GM11168 (cell line): Measurements from ENCODE around the gene NR3C1.

Experiments used
- in situ Hi-C: fragments of 300-500 bp; cut with MboI; formaldehyde crosslinking; loops from one replicate; pipeline ENCODE4 v1.12.0; 2022; ENCODE audit warnings: low sequenced_read_pairs; ENCODE audit not compliant: unreplicated experiment

The NR3C1 gene

DNA sequence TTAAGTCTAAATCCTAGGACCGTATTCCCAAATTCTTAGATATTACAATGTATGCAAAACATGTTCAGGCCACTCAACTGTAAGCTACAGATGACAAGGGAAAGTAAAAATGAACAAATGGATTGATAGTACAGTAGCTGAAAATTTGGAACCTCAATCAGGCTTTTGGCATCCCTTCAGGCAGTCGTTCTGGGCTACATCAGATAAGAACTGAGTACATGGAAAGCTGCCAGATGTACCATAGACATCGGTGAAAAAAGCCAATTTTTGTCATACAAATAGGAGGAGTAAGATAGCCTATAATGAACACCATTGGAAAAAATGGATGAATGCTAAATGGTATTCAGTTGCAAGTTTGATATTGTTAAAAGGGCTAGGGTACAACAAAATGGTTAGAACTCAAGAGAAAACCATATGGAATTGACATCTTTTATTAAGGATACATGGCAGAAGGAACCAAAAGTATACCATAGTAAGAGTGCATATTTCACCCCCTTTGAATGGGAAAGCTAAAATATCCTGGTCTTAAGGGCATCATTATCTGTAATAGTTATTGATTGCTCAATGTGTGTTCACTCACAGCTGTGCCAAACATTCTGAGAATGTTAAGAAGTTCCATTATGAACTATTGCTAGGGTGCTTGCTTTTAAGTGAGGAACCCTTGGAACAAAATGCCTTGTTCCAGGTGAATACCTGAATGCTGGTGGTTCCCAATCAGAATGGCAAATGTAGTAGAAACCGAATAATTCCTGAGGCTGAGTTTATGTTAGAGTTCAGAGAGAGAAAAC is 86.4 kb downstream of the NR3C1 start:
- in situ Hi-C loops, result no loop called here

DNA sequence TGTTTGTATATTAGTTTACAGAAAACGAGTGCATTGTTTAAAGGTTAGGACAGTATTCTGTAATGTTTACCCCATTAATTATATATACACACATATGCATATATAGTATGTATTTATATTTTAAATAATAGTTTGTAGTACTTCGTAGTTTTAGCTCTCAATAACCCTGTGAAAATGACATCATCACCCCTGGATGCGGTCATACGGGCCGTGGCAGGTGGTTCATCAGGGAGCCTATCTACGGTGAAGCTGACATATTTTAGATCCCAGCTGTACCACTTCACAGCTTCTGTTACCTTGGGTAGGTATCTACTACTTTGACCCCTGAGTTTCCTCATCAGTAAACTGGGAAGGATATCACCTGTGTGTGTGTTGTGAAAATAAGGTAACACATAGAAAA is 87.1 kb downstream of the NR3C1 start:
- in situ Hi-C loops, result no loop called here

DNA sequence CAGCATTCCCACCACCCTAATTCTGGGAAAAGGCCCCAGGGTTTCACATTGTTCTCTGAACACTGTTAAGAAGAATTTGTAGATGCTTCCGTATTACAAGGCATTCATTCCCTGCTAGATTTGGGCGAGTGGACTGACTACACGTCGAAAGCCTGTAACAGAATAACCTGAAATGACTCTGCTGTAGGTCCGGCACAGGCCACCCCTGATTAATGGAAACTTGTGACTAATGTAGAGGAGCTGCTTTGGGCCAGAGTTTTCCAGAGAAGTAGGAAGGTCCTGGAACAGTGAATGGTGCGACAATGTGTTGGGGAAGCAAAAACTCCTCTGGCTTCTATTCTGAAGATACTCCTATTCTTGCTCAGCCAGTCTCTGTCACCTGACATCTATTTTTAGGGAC is 87.6 kb downstream of the NR3C1 start:
- in situ Hi-C loops, result no loop called here

DNA sequence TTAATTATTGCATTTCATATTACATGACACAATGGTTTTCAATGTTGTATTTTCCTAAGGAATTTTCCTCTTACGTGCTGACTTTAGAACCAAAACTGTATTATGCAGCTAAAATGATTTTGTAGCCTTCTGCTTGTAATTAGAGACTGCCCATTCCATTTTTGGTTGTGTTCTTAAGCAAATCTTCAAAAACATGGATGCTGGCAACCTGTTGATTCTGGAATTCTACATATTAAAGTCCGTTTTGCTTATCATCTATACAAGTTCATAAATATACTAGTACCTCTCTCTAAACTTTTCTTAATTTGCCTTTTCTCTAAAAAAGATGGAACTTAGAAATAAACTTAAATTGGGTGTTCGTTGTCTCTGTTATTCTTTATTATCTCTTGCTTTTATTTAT is 88.3 kb downstream of the NR3C1 start:
- in situ Hi-C loops, result no loop called here

DNA sequence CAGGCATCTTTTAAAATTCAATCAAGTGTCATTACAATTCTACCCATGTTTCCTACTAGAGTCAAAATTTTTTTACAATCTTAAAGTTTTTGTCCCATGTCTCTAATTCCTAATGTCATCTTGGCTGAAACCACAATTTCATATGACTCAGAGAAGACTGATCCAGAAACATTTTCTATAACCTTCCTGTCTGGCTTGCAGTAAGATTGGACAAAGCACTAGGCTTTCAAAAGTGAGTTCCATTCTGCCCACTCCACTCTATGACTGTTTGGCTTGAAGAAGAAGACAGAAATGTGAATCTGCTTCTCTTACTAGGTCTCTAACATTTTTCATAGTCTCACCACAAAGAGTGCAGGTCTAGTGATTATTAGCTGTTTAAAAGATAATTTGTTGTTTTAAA is 88.8 kb downstream of the NR3C1 start:
- in situ Hi-C loops, result no loop called here

DNA sequence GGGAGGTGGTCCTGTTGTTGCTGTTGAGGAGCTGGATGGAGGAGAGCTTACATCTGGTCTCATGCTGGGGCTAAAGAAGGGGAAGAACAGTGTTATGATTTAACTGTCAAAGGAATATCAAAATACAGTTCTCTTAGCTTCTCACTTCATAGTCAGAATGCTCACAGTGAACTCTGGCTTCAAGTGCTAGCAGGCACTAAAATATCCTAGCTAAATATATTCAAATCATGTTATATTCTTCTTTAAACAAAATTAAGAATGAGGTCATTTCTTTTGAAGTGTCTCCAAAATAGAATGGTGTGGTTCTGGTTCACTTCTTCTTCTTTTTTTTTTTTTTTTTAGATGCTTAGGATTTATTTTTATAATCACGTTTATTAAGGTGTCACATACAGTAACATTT is 89.4 kb downstream of the NR3C1 start:
- in situ Hi-C loops, result no loop called here

DNA sequence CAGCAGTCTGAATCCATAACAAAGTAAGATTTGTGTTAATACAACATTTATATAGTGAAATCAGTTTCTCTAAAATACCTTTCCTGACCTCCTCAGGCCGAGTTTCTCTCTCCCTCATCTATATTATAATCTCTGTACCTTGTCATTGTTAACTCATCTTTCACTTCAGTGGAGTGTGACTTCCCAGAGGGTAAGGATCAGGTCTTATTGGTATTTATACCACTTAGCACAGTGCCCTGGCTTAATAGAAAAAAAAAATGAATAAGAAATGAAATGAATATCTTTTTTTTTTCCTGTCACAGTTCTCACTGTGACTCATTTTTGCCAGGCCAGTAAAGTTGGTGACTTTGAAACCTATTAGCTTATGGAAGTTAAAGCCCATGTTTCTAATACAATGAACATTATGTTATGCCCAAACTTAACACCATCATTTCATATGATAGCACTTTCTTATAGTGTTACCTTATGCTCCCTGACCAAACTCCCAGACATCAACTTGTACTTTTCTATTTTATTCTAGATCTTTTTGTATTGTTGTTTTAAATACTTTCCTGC is 90.1 kb downstream of the NR3C1 start:
- in situ Hi-C loops, result no loop called here

DNA sequence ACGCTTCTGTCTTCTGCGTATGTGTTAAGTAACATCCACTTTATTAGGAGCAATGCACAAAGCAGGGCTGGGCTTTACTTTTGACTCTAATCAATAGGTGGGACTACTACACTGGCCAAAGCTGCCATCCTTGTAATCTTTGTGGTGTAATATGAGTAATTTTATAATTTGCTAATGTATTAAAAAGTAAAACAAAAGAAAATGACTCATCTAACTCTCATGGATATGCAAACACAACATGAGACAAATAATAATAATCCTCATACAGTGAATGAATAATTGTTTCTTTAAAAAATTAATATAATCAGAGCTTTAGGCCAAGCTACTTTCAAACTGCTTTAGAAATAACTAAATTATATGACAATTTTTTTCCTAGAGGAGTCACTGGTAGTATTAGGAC is 90.7 kb downstream of the NR3C1 start:
- in situ Hi-C loops, result no loop called here

DNA sequence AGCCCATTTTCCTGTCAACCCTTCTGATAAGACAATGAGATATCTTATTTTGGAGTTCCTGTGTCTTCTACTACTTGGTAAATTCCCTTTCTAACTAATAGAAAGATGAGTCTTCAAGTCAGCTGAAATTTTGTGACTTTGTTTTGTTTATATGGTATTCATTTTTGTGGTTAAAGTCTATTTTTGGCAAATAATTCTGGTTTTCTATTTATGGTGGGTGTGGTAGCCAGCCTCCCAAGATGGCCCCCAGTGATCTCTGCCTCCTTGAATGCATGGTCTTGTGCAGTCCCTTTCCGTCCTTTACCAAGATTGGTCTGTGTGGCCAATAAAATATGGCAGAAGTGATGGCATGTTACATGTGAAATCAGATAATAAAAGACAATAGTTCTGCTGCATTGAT is 91.5 kb downstream of the NR3C1 start:
- in situ Hi-C loops, result no loop called here

DNA sequence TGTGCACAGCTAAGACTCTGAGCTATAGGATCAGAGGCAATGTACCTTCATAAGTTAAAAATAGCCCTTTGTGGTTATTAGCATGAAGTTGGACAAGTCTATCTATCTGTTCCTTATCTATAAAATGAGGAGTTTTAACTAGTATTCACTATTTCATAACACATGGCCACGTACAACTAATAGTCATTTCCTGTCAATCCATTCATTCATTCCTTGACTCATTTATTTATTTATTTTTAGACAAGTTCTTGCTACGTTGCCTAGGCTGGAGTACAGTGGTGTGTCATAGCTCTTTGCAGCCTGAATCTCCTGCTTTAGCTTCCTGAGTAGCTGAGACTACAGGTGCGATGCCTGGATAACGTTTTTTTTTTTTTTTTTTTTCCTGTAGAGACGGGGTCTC is 92.1 kb downstream of the NR3C1 start:
- in situ Hi-C loops, result no loop called here

DNA sequence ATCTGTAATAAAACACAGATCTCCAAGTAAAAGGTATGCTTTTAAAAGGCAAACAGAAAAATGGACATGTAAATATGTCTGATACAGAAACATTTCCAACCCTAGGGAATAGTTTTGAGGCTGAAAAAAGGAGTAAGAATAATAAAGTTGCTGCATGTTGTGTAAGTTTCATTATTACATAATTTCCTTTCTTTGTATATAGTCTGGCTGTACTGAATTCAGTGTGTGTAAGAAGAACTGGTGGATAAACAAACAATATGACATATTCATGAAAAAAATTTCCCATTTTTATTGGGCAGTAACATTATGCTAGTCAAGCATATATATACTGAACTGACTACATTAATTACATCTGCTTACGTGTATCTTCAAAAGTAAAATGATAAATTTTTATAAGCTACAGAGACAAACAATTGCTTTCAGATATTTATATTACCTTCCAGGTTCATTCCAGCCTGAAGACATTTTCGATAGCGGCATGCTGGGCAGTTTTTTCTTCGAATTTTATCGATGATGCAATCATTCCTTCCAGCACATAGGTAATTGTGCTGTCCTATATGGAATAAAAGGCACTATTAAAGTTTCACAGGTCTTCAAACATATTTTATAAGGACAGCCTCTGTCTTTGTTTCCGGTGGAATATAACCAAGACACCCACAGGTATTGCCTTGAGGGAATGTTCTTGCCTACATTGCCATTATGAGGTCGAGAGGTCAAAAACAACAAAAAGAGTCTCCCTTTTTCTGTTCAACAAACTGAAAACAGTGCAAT is 93.6 kb downstream of the NR3C1 start:
- in situ Hi-C loops, result no loop called here

DNA sequence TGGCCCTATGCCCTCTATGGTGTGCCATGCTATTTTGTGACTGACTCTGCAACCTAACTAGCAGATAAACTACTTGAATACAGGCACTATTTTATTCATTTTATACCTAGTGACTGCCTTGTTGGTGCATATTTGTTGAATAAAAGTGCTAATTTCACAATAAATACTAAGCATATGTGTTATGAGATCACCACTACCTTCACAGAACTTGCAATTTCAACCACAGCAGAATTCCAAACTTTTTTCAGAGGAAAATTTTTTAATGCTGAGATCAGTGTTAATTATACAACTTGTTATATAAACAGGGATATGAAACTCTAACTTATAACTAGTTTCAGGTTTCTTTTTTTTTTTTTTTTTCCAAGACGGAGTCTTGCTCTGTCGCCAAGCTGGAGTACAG is 94.8 kb downstream of the NR3C1 start:
- in situ Hi-C loops, result no loop called here

DNA sequence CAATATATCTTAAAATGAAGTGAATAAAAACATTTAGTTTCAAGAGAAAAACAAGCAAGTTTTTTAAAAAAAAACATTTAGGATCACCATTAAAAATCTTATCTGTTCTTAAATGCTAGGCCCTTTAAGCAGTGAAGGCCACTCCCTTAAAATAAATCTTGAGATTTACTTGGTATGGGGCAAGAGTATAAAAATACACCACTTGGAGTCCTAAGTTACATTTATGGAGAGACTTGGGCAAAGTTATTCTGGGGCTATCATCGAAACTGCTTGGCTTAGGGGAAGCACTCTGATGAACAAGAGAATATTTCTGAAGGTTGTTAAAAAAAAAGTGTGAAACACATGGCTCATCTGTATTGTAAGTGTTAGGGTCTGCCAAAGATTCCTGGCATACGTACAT is 97.4 kb downstream of the NR3C1 start:
- in situ Hi-C loops, result no loop called here

DNA sequence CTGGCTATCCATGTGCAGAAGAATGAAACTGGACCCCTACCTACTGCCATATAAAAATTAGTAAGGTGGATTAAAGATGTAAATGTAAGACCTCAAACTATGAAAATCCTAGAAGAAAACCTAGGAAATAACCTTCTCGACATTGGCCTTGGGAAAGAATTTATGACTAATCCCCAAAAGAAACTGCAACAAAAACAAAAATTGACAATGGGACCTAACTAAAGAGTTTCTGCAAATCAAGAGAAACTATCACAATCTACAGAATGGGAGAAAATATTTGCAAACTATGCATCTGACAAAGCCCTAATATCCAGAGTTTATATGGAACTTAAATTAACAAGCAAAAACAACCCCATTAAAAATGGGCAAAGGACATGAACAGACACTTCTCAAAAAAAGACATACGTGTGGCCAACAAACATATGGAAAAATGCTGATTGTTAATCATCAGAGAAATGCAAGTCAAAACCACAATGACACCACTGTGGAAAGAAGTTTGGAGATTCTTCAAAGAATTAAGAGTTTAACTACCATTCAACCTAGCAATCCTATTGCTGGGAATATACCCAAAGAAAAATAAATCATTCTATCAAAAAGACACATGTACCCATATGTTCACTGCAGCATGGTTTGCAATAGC is 98.5 kb downstream of the NR3C1 start:
- in situ Hi-C loops, result no loop called here

DNA sequence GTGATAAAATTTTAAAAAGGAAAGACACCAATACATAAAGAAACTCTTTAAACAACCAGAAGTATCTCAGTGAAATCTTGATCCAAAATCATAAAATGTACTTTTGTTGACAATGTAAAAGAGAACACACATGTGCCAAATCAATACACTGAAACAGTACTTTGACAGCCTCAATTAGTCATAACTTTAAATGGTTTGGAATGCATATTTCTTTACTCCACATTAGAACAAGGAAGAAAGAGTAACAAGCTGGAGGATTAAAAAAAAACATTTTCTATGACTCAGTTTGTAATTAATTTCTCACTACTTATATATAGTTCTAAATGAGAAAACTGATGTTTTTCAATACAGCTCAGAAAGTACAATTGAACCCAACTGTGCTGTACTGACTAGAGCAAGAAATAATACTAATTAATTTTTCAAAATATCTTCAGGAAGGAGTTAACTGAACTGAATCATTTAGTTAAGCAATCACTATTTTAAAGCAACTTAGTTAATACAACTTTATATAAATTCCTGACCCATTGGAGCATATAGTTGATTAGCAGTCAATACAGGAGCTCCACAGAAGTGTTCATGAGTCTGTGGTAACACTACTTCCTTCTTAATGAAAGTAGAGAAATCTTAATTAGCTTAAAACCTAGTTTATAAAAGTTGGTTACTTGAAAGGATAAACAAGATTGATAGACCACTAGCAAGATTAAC is 101.0 kb downstream of the NR3C1 start:
- in situ Hi-C loops, result no loop called here

DNA sequence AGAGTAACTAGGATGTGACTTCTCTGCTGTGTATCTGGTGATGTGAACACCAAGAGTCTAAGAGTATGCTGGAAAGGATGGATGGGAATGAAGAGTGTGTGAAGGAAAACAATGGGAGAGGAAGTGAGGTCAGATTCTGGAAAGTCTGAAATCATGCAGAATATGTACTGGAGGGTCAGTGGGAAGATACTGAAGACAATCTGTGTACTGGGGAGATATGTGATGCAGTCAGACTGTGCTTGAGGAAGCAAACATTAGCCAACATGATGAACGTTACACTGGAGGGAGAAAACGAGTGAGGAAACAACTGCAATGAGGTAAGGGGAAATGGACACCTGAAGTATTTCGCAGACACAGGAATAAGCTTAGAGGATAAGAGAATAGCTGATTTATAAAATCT is 105.7 kb downstream of the NR3C1 start:
- in situ Hi-C loops, result no loop called here

DNA sequence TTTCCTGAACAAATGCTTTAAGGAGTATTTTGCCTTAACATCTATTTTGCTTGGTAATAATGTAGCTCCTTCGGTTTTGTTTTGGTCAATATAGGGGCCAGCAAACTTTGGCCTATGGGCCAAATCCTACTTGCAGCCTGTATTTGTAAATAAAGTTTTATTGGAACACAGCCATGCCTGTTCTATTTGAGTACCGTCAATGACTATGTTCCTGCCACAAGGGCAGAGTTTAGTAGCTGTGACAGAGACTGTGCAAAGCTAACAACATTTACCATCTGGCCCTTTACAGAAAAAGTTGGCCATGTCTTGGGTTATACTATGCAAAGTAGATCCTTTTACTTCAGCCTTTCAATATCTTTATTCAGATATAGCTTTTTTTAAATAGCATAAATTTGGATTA is 113.4 kb downstream of the NR3C1 start:
- in situ Hi-C loops, result no loop called here

DNA sequence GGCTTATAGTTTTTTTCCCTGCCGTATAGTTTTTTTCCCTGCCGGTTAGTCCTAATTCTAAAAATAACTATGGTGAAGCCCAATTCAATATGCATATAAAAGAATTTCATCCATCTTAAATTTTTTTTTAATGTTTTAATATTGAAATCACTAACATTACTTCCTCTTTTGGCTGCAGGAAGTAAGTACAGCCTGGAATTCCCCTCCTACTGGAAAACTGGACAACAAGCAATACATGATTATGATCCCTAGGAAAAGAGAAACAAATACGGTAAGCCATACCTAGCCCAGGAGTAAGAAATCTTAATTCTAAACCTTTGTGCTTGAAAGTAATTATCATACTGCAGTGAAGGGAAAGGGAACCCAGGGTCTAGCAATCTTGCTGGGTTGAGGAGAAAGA is 119.0 kb downstream of the NR3C1 start:
- in situ Hi-C loops, result no loop called here

DNA sequence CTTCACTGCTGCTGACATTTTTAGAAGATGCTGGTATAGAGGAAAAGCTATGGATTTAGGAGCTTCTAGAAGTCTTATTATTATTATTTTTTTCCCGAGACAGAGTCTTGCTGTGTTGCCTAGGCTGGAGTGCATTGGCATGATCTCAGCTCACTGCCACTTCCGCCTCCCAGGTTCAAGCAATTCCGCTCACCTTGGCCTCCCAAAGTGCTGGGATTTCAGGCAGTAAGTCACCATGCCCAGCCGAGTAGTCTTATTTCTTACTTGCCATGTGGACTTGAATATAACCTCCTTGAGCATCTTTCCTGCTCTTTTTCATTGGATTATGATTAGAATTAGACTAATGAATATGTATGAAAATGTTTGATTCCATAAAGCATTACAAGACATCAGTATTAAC is 119.5 kb downstream of the NR3C1 start:
- in situ Hi-C loops, result no loop called here

DNA sequence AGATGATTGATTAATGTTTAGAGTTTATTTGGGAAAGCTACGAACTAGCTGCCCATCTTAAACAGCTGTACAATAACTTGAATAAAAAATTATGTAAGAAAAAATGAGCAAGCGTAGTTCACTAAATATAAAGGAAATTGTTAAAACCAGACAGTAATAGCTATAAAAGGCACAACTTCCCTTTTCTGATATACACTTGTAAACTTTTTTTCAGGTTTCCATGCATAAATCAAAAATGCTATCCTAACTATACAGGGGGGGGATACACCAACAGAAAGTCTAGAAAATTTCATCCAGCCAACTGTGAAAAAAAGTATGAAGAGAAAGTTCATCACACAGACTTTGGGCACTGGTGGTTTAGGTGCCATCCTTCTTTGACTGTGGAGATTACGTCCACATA is 122.3 kb downstream of the NR3C1 start:
- in situ Hi-C loops, result no loop called here

DNA sequence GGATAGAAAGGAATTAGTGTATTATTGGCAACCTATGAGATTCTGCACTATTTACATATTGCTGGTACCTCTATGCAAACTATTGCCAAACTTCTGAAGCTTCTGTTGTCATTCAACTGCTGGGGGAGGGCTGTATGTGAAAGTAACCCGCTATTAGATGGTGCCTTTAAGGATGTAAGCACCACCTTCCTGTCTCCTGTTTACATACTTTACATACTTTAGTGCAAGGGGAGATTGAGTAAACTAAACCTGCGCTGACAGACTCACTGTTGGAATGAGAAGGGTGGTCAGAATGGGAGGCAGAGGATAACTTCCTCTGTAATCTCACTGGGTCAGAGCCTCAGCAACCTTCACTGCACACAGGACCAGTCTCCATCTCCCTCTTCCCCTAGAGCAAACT is 123.8 kb downstream of the NR3C1 start:
- in situ Hi-C loops, result no loop called here
